Skeletal muscle cell (primary cell): ENCODE measurements around the gene GABARAP.

Experiments
- DNase-seq: peaks from one replicate; pipeline ENCODE4 v3.0.0-alpha.2; 2010; ENCODE audit warnings: low read depth
- H3K4me3 ChIP-seq: 2 replicates; pipeline ENCODE4 v1.5.1; 2011; ENCODE audit warnings: low read depth, mild to moderate bottlenecking, control low read depth, low read length, moderate library complexity

The GABARAP gene

DNA sequence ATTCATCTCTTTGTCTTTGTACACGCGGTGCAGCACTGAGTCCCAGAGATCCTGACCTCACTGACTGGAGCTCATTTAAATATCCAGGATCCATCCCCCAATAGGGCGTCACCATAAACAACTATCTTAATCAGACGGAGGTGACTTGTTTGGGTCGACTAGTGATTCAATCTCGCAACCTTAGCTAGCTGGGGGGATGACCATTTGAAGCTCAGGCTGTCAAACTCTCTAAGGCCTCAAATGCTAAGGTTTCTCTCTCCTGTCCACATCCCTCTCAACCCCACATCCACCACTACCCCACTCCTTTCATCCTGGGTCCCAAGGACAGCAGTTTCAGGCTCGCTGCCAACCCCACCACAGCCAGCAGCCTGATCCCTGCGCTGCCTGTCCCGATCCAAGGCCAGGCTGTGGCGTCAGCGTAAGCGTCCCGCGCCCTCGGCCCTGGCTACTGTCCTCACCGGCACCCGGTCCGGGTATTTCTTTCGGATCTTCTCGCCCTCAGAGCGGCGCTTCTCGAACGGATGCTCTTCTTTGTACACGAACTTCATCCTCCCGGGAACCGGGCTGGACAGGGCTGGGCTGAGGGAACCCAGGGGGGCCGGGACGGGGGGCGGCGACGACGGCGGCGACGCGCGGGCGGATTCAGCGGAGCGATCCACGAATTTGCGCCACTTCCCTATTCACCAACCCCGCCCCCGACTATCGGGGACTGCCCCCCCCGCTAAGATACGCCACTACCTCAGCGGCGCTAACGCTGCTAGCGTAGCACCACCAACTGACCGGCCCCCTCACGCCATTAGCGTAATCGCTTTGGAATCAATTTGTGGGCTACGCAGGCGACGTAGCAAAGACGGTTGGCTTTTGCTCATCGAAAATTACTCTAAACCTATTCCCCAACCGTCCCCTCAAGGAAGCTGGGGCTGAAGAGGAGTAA, at the start of gene GABARAP:
Gene GABARAP (minus strand): TSS at position 667 of the 934 bp plus-strand sequence. CDS start 119 bp downstream, at position 548.
- H3K4me3 ChIP-seq = peak within 1 kb of the TSS; percentile 91
- DNase-seq = peak; percentile 76

GRCh38 chr17:7290685-7291084, 48.4 kb upstream of the GABARAP start:
- no peak for DNase-seq
- no peak overlapping the region for H3K4me3 ChIP-seq

DNA sequence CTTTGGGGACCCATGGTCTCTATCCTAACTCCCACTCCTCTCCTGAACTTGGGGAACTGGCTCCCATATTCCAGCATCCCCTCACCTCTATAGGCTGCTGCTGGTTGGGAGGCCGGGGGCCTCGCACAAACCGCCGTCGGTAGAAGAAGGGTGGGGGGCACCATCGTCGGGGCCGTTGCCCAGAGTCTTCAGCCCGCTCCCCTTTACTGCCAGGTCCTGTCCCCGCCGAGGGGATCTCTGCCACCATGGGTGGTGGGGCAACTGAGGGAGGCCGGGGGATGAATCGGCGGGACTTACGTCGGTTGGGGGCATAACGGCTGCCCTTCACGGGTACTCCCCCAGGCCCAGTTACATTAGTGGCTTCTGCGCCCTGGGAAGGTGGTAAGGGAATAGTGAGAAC, 47.9 kb upstream of the GABARAP start:
- H3K4me3 ChIP-seq = no peak overlapping the region
- DNase-seq = no peak

- no peak overlapping the region for H3K4me3 ChIP-seq
- no peak for DNase-seq
These were observed 47.2 kb upstream of the GABARAP start for GRCh38 chr17:7289256-7290032.

GRCh38 chr17:7285679-7286078, 43.4 kb upstream of the GABARAP start:
- no peak for DNase-seq
- H3K4me3 ChIP-seq = no peak overlapping the region

DNA sequence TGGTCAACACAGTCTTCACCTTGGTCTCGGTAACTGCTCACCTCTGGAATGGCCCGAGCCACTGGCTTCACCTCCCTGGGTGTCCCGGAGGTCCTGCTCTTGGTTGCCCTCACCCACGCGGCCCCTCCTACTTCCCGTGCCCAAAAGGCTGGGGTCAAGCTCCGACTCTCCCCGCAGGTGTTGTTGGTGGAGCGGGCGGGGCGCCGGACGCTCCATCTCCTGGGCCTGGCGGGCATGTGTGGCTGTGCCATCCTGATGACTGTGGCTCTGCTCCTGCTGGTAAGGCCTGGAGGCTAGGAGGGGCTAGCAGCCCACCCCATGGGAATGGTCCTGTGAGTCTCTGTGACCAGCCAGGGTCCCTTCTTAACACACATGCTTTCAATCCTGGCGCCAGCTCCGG, 42.7 kb upstream of the GABARAP start:
- no peak overlapping the region for H3K4me3 ChIP-seq
- DNase-seq = no peak

GRCh38 chr17:7283471-7284216, 41.4 kb upstream of the GABARAP start:
- no peak overlapping the region for H3K4me3 ChIP-seq
- DNase-seq = no peak

DNA sequence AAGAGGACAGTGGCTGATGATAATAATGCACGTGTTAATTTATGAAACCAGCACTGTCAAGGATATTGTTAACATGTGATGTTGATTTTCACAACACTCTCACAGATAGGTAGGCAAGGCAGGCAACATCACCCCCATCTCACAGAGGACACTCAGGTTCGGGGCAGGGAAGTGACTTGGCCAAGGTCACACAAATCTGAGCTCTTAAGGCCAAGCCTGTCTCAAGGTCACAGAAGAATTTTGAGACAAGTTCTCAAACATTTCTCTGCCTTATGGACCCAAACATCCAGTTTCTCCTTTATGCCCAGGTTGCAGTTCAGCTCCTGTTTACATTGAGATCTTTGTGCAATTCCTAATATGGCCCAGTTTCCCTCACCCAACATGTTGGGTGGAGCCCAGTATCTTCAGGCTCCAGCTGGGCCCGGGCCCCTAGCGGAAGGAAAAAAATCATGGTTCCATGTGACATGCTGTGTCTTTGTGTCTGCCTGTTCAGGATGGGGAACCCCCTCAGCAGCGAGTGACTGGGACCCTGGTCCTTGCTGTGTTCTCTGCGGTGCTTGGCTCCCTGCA, 40.6 kb upstream of the GABARAP start:
- H3K4me3 ChIP-seq = no peak overlapping the region
- no peak for DNase-seq

GRCh38 chr17:7281953-7282751, 39.9 kb upstream of the GABARAP start:
- no peak for DNase-seq
- H3K4me3 ChIP-seq = peak overlapping the region; percentile 49

- peak; percentile 73 for DNase-seq
These were observed 39.1 kb upstream of the GABARAP start, which contains the start of gene SLC2A4 for GRCh38 chr17:7281074-7281952. TSS of gene SLC2A4 (plus strand) at chr17:7281718. CDS start at chr17:7281935, 217 bp downstream.

DNA sequence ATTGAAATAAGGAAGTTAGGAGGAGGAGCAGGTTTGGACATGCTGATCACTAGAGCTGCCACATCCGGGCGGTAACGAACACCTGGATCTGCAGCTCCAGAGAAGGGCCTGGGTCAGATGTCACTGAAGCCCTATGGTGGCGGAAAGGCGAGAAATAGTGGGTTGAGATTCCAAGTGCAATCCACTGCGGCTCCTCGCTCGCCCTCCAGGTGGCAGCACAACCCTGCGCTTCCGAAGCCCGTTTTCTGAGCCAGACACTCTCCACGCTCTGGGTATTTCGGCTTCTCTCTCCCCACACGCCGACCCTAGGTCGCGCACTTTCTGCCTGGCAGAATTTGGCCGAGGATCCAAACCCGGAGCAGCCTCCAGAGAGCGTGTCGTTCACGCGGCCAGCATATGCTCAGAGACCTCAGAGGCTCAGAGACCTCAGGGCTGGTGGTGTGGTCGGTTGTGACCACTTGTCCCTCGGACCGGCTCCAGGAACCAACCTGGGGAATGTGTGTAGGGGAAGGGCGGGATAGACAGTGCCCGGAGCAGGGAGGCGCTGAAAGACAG, 38.3 kb upstream of the GABARAP start:
- peak overlapping the region; percentile 49 for H3K4me3 ChIP-seq
- no peak for DNase-seq

More at GRCh38 chr17:7281074-7281952, 39.1 kb upstream of the GABARAP start, which contains the start of gene SLC2A4:
- peak within 1 kb of the TSS; percentile 49 for H3K4me3 ChIP-seq

DNA sequence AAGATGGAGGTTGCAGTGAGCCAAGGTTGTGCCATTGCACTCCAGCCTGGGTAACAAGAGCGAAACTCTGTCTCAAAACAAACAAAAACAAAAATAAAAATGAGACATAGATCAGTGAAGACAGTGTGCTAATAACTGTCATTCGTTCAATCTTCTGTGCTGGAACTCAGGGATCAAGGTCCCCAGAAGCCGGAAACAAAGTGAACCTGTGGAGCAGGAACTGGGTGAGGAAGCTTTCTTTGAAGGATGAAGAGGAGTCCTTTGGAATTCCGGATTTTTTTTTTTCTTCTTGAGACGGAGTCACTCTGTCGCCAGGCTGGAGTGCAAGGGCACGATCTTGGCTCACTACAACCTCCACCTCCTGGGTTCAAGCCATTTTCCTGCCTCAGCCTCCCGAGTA, 37.2 kb upstream of the GABARAP start:
- no peak overlapping the region for H3K4me3 ChIP-seq
- DNase-seq = no peak

GRCh38 chr17:7266784-7267183, 24.5 kb upstream of the GABARAP start:
- DNase-seq = no peak
- H3K4me3 ChIP-seq = no peak overlapping the region

DNA sequence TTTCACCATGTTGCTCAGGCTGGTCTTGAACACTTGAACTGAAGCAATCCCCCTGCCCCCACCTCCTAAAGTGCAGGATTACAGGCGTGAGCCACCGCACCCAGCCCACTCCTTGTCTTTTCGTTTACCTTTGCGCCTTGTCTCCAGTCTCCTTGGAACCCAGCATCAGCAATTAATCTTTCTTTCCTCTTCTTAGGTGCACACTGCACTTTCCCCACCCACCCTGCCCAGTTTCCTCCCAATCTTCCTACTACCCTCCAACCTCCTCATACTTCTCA, 21.5 kb upstream of the GABARAP start:
- no peak for DNase-seq
- H3K4me3 ChIP-seq = no peak overlapping the region

- H3K4me3 ChIP-seq = no peak overlapping the region
- no peak for DNase-seq
These were observed 20.9 kb upstream of the GABARAP start for GRCh38 chr17:7262935-7263800.

- peak within 1 kb of the TSS; percentile 40 for H3K4me3 ChIP-seq
- no peak for DNase-seq
These were observed 20.1 kb upstream of the GABARAP start, which contains the start of gene CLDN7 for GRCh38 chr17:7262192-7262934. TSS of gene CLDN7 (minus strand) at chr17:7262478. CDS start at chr17:7262043, 435 bp downstream.
